ENCODE data around the gene PRAMEF26.
"Not testable (repeated sequence)": the region's sequence is repeated elsewhere in the genome, so short reads cannot be mapped to it uniquely, and the experiment has no call there.

- TF ChIP-seq POLR2A, CTCF (IDR thresholded peaks at IDR 0.05): not testable (repeated sequence)
Measured at GRCh38 chr1:13155909-13156308, at the start of gene PRAMEF26.

All from esophagus squamous epithelium (tissue), 4 donors.